Measurements from ENCODE around the gene GOLGA1. TPM values are rescaled to one million over a fixed set of nuclear protein-coding genes. Genes with fewer than 3 reads are reported as not detected.

The GOLGA1 gene
- 10.1 to 10.9 TPM (median 10.4 TPM) in 5 replicates for total RNA-seq (2022; extraction: Qiagen RNA extraction; ENCODE audit: low read depth)

DNA sequence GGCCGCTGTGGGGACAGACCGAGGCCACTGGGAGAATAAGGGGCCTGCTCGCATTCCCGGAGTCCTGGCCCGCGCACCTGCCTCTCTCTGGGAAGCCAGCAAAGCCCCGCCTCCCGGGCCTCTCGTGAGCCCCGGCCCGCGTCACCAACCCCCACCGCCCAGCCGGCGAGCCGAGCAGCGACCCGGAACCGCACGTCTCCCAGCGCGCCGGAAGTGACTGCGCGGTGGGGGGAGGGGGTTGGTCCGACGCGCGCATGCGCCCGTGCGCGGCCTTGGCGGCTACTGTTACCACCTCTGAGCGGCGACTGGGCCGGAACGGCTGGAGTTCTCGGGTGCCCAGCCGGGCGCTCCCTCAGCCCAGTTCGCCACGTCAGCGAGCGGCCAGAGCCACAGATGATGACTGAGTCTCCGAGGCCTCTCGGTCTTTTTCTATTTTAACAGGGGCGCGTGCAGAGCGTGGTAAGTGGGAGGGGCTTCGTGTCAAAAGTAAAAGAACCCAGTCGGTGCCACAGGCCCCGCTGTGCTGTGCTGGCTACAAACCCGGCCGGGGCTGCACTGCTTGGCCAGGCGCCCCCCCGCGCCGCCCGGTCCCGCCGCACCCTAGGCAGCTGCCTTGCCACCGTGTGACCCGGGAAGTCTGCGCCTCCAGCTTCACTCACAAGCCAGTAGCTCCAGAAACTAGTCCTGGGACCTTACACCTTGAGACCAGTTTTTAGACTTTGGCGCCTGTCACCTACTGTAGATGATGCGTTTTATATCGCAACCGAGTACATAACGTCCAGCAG is at the start of gene GOLGA1:
Gene GOLGA1 (minus strand): TSS at position 190 of the 785 bp plus-strand sequence. CDS start 2,372 bp downstream, outside the sequence.

DNA sequence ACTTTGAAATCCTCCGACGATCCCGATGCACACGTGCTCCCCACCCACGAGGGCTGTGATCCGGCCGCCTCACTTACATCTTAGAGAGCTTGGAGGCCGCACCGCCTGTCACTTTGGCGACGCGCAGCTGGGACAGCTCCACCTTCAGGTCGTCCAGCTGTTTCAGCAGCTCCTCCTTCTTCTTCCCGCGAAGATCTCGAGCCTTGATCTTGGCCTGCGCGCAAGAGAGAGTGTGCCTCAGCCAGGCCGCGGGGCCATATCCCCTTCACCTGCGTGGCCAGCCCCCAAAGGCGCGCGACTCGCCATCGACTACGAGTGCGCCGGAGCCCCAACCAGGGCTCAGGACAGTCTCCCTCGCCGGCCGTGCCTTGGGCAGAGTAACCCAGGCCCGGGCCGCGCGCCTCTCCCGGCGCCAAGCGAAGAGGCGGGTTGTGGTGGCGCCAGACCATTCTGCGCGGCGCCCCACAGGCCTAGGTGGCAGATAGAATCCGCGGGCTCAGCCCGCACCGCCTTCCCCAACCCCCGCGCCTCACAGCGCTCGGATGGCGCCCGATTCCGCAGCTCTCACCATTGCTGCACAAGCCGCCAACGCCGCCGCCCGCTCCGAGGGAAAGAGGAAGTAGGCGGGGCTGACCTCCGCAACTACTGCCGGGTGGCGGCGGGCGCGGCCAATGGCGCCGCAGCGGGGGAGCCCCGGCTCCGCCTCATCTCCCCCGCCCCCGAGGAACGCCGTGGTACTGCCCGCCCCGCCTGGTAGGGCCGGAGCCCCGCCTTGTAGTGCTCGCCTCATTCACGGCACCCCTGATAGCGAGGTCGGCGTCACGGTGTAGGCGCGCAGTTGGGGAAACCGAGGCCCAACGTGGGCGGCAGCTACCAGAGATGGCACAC is 79.3 kb downstream of the GOLGA1 start, which contains the start of the genes ARPC5L and RPL35:
Gene ARPC5L (plus strand): TSS at position 789 of the 888 bp plus-strand sequence. CDS start 7,161 bp downstream, outside the sequence.
Gene RPL35 (minus strand): TSS at position 616 of the 888 bp plus-strand sequence. CDS start 45 bp downstream, at position 571.

GRCh38 chr9:124852829-124853531 is 87.9 kb downstream of the GOLGA1 start, which contains the start of gene WDR38:
Gene WDR38 (plus strand): TSS chr9:124853460. CDS start chr9:124853532, 72 bp downstream.

Other genes with a start within 250 kb of the GOLGA1 start
- gene NR6A1, start 169.8 kb downstream of the GOLGA1 start, total RNA-seq (2022; extraction: Qiagen RNA extraction; ENCODE audit: low read depth) = 1.4 to 2.2 TPM (median 1.8 TPM) in 5 replicates
- 22.6 to 34.2 TPM (median 33.2 TPM) in 5 replicates for gene OLFML2A, start 163.9 kb downstream of the GOLGA1 start, total RNA-seq (2022; extraction: Qiagen RNA extraction; ENCODE audit: low read depth)
- 0.10 to 0.15 TPM in 2 of 5 replicates, not detected in the others for gene WDR38, start 87.6 kb downstream of the GOLGA1 start, total RNA-seq (2022; extraction: Qiagen RNA extraction; ENCODE audit: low read depth)
- 2,775 to 3,328 TPM (median 2,872 TPM) in 5 replicates for gene RPL35, start 79.1 kb downstream of the GOLGA1 start, total RNA-seq (2022; extraction: Qiagen RNA extraction; ENCODE audit: low read depth)
- 64.4 to 83.9 TPM (median 73.1 TPM) in 5 replicates for gene ARPC5L, start 79.0 kb downstream of the GOLGA1 start, total RNA-seq (2022; extraction: Qiagen RNA extraction; ENCODE audit: low read depth)
- gene SCAI, start 202.4 kb upstream of the GOLGA1 start, total RNA-seq (2022; extraction: Qiagen RNA extraction; ENCODE audit: low read depth) = 1.3 to 2.1 TPM (median 1.8 TPM) in 5 replicates
- 24.2 to 27.0 TPM (median 25.8 TPM) in 5 replicates for gene PPP6C, start 248.7 kb upstream of the GOLGA1 start, total RNA-seq (2022; extraction: Qiagen RNA extraction; ENCODE audit: low read depth)